ENCODE measurements around the gene CCN6. TPM values are rescaled to one million over a fixed set of nuclear protein-coding genes. Genes with fewer than 3 reads are reported as not detected.
A peak's percentile ranks its signal among the peaks of the same experiment; 100 is the strongest.

CCN6 gene
- total and polyA plus RNA-seq, 8 donors, result not detected

DNA sequence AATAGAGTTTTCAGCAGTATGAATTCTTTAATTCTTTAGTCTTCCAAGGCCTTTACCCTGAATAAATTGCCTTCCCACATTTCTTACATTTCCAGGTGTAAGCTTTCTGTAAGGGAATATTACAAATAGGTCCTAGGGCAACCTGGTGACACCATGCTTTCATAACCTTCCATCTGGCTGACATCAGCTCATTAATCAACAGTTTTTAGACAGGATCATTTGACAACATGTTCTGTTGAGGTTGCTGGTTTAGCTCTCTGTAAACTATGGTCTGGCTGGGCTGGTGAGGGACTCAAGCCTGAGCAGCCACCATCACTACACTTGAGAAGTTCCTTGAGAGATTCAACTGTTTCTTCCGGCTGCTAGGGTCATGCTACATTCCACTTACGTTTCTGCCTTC is 52.7 kb downstream of the CCN6 start:
- DNase-seq (no peak), FAIRE-seq (no peak)

DNA sequence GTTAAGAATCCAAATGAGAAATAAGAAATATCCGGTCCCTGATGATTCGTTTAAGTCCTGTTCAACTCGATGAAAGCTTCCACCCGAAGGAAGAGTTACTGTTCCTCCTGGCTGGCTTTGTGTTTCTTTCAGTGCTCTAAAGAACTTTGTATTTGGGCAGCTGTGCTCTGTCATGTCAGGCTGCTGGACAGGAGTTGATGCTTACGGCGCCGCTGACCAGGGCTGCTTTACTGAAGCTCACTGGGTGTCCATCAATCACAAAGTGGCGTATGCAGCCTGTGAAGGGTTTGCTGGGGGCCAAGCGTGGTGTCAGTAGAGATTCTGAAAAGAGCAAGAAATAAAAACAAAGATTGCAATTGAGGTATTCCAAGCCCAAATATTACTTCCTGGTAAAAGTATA is 55.4 kb downstream of the CCN6 start:
- TF ChIP-seq, protein P1, sequence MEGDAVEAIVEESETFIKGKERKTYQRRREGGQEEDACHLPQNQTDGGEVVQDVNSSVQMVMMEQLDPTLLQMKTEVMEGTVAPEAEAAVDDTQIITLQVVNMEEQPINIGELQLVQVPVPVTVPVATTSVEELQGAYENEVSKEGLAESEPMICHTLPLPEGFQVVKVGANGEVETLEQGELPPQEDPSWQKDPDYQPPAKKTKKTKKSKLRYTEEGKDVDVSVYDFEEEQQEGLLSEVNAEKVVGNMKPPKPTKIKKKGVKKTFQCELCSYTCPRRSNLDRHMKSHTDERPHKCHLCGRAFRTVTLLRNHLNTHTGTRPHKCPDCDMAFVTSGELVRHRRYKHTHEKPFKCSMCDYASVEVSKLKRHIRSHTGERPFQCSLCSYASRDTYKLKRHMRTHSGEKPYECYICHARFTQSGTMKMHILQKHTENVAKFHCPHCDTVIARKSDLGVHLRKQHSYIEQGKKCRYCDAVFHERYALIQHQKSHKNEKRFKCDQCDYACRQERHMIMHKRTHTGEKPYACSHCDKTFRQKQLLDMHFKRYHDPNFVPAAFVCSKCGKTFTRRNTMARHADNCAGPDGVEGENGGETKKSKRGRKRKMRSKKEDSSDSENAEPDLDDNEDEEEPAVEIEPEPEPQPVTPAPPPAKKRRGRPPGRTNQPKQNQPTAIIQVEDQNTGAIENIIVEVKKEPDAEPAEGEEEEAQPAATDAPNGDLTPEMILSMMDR (IDR thresholded peaks at IDR 0.05), result no peak

More for the DNA sequence above, 52.7 kb downstream of the CCN6 start:
- Histone ChIP-seq H3K27ac (no peak overlapping the region), H3K36me3 (no peaks in the 10 kb centered on the region), H3K4me1 (no peaks in the 10 kb centered on the region), H3K9me3 (no peaks in the 10 kb centered on the region), H3K27me3 (no peaks in the 10 kb centered on the region), H3K4me3 (no peak overlapping the region)
- TF ChIP-seq, protein P1 (IDR thresholded peaks at IDR 0.05), result no peak
- no peak for ATAC-seq
- intact Hi-C loops (cut with DNase I), result no loop called here
- WGBS, 2 donors, result 53 to 55% methylated on average over 2 of the region's 2 CpGs

DNA sequence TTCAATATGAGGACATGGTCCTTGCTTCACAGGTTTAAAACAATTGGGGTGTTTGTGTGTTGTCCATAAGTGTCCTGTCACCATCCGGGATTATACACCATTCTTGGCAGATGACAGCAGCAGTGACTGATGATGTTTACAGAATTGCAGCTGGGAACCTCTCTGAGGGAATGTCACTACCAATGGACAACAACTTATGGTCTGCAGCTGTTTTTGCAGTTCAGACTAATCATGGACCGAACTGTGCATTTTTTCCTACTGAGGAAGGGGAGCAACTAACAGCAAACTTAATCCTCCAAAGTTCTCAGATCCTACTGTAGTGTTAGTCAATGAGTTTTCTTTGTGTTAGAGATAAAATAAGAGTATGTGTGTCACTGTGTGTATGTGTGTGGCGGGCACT is 59.5 kb downstream of the CCN6 start:
- FAIRE-seq (no peak), ATAC-seq (no peak), DNase-seq (no peak)
- intact Hi-C loops (cut with DNase I), result no loop called here
- Histone ChIP-seq H3K36me3 (no peaks in the 10 kb centered on the region), H3K27me3 (no peaks in the 10 kb centered on the region), H3K27ac (no peak overlapping the region), H3K4me1 (no peaks in the 10 kb centered on the region), H3K9me3 (no peaks in the 10 kb centered on the region), H3K4me3 (no peak overlapping the region)
- TF ChIP-seq, protein P1 (IDR thresholded peaks at IDR 0.05), result no peak
- WGBS, 2 donors, result 60 to 61% methylated on average over 3 of the region's 3 CpGs

More for the DNA sequence above, 55.4 kb downstream of the CCN6 start:
- FAIRE-seq, result no peak
- H3K4me3 ChIP-seq, result no peak overlapping the region
- 26 to 29% methylated on average over 9 of the region's 9 CpGs for WGBS, 2 donors
- ATAC-seq, result no peak
- H3K4me1 ChIP-seq, result no peaks in the 10 kb centered on the region
- no peak overlapping the region for H3K27ac ChIP-seq
- no peaks in the 10 kb centered on the region for H3K9me3 ChIP-seq
- DNase-seq, result no peak
- no peaks in the 10 kb centered on the region for H3K27me3 ChIP-seq
- no peaks in the 10 kb centered on the region for H3K36me3 ChIP-seq
- intact Hi-C loops (cut with DNase I), result no loop called here

DNA sequence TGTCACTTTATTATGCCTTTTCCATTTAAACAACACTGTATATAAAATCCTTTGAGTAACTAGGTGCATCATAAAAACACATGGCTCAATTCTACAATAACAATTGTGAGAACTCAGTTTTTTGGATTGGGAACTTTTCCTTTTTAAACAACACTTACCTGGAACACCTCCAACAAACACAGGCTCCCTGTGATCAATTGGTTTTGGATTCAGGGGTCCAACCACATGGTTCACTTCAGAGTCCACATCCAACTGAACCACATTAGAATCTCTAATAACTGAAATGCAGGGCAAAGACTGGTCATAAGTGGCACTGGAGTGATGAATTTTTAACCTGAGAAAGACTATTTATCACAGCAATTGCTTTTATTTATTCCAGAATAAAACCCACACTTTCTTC is 60.0 kb downstream of the CCN6 start:
- ATAC-seq (no peak), FAIRE-seq (no peak), DNase-seq (no peak)
- Histone ChIP-seq H3K9me3 (no peaks in the 10 kb centered on the region), H3K4me3 (no peak overlapping the region), H3K27me3 (no peaks in the 10 kb centered on the region), H3K4me1 (no peaks in the 10 kb centered on the region), H3K27ac (no peak overlapping the region), H3K36me3 (no peaks in the 10 kb centered on the region)
- intact Hi-C loops (cut with DNase I), result no loop called here
- TF ChIP-seq, protein P1 (IDR thresholded peaks at IDR 0.05), result no peak

DNA sequence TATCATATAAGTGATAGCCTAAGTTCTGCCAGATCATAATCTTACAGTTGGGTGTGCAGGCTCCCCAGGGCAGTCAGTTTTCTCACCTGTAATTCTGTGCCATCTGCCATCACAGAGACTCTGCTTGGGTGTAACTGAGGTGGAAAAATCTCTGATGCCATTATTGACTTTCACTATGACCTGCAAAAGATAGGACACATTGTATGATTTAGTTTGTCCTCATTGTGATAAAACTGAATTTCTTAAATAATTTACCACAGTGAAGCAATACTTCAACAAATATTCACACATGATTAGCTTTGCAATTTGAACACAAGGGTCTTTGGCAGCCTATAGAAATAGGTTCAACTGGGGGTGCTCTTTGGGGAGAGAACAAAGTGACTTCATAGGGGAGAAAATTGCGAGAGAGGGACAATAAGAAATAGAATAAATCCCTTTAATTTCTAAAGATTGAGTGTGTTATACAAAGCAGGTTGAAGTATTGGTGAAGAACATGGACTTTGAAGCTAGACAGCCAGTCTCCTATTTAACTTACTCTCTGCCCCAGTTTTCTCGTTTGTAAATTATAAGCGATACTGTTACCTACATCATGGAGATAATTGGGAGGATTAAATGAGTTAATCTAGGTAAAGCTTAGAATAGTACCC is 60.8 kb downstream of the CCN6 start:
- Histone ChIP-seq H3K4me1 (no peaks in the 10 kb centered on the region), H3K27me3 (no peaks in the 10 kb centered on the region), H3K27ac (no peak overlapping the region), H3K36me3 (no peaks in the 10 kb centered on the region), H3K4me3 (no peak overlapping the region), H3K9me3 (no peaks in the 10 kb centered on the region)
- TF ChIP-seq, protein P1 (IDR thresholded peaks at IDR 0.05), result no peak
- intact Hi-C loops (cut with DNase I), result no loop called here
- DNase-seq (no peak), ATAC-seq (peak in 1 of 4 donors; percentile 35), FAIRE-seq (no peak)
- 93 to 96% methylated on average over 3 of the region's 3 CpGs for WGBS, 2 donors
